Measurements from ENCODE around the gene CDCP1.

CDCP1 gene, protein sequence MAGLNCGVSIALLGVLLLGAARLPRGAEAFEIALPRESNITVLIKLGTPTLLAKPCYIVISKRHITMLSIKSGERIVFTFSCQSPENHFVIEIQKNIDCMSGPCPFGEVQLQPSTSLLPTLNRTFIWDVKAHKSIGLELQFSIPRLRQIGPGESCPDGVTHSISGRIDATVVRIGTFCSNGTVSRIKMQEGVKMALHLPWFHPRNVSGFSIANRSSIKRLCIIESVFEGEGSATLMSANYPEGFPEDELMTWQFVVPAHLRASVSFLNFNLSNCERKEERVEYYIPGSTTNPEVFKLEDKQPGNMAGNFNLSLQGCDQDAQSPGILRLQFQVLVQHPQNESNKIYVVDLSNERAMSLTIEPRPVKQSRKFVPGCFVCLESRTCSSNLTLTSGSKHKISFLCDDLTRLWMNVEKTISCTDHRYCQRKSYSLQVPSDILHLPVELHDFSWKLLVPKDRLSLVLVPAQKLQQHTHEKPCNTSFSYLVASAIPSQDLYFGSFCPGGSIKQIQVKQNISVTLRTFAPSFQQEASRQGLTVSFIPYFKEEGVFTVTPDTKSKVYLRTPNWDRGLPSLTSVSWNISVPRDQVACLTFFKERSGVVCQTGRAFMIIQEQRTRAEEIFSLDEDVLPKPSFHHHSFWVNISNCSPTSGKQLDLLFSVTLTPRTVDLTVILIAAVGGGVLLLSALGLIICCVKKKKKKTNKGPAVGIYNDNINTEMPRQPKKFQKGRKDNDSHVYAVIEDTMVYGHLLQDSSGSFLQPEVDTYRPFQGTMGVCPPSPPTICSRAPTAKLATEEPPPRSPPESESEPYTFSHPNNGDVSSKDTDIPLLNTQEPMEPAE
- total RNA-seq: 0 to 1.3 (median 0.49) reads per million in 9 experiments

- no peak within 1 kb of the TSS for H3K27ac Mint-ChIP-seq
- H3K27me3 Mint-ChIP-seq: peaks cover 59 to 92% of the 10 kb centered on the region in 2 donors
- peaks cover 9 to 12% of the 10 kb centered on the region in 2 donors for H3K4me1 Mint-ChIP-seq (ENCODE audit: low read depth in 2 of 2)
- no peak for ATAC-seq (replicated peaks)
- H3K4me3 Mint-ChIP-seq: peak within 1 kb of the TSS; percentile 55 to 79
- no peaks in the 10 kb centered on the region for H3K9me3 Mint-ChIP-seq
- no peak for DNase-seq
- peaks cover 3% of the 10 kb centered on the region for H3K36me3 Mint-ChIP-seq (ENCODE audit: insufficient read depth)
These were observed at the start of gene CDCP1 for GRCh38 chr3:45145681-45146614. Gene CDCP1, minus strand, starts transcription at chr3:45146378. Its CDS starts 91 bp downstream, at chr3:45146287.

GRCh38 chr3:45194791-45195190, 48.6 kb upstream of the CDCP1 start:
- ATAC-seq (replicated peaks): no peak

DNA sequence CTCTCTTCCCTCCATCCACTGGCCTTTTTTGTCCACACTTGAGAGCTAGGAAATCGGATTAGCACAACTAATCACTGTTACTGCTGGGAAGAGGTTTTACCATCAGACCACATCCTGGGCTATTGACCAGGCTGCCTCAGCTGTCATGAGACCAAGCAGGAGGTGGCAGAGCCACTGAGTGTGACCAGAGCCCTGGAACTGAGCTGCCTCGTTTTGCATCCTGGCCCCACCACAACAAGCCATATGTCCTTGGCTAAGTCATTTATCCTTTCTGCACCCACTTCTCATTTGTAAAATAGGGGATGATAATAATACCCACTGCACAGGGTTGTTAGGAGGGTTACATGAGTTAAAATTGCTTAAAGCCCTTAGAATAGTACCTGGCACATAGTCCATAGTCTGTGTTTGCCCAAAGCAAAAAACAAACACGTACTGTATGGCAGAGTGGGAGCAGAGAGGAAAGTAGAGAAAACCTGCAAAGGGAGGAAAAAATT, 45.8 kb upstream of the CDCP1 start:
- DNase-seq (no peak), ATAC-seq (replicated peaks) (no peak)
- peaks cover 24 to 32% of the 10 kb centered on the region in 2 donors for H3K27me3 Mint-ChIP-seq
- no peaks in the 10 kb centered on the region for H3K4me1 Mint-ChIP-seq (ENCODE audit: low read depth in 2 of 2)
- H3K9me3 Mint-ChIP-seq: peaks cover 0 to 1% of the 10 kb centered on the region in 2 donors
- no peak overlapping the region for H3K4me3 Mint-ChIP-seq
- no peak overlapping the region for H3K27ac Mint-ChIP-seq
- H3K36me3 Mint-ChIP-seq (ENCODE audit: insufficient read depth): no peaks in the 10 kb centered on the region

More at GRCh38 chr3:45194791-45195190, 48.6 kb upstream of the CDCP1 start:
- DNase-seq: no peak
- Mint-ChIP-seq H3K27me3 (peaks cover 40 to 56% of the 10 kb centered on the region in 2 donors), H3K9me3 (peaks cover 0 to 1% of the 10 kb centered on the region in 2 donors), H3K4me1 (ENCODE audit: low read depth in 2 of 2) (no peaks in the 10 kb centered on the region), H3K4me3 (no peak overlapping the region), H3K36me3 (ENCODE audit: insufficient read depth) (no peaks in the 10 kb centered on the region), H3K27ac (peak overlapping the region in 1 of 2 donors; percentile 72)

- H3K4me3 Mint-ChIP-seq: no peak overlapping the region
- H3K27me3 Mint-ChIP-seq: peaks cover 23 to 32% of the 10 kb centered on the region in 2 donors
- H3K27ac Mint-ChIP-seq: peak overlapping the region in 1 of 2 donors; percentile 30
- peaks cover 0 to 1% of the 10 kb centered on the region in 2 donors for H3K9me3 Mint-ChIP-seq
- DNase-seq: no peak
- H3K36me3 Mint-ChIP-seq (ENCODE audit: insufficient read depth): no peaks in the 10 kb centered on the region
- no peak for ATAC-seq (replicated peaks)
- H3K4me1 Mint-ChIP-seq (ENCODE audit: low read depth in 2 of 2): no peaks in the 10 kb centered on the region
These were observed 45.2 kb upstream of the CDCP1 start for GRCh38 chr3:45191424-45191823.

GRCh38 chr3:45188719-45189659, 42.8 kb upstream of the CDCP1 start:
- H3K4me1 Mint-ChIP-seq (ENCODE audit: low read depth in 2 of 2): no peaks in the 10 kb centered on the region
- H3K9me3 Mint-ChIP-seq: peaks cover 0 to 1% of the 10 kb centered on the region in 2 donors
- no peak overlapping the region for H3K27ac Mint-ChIP-seq
- no peak for ATAC-seq (replicated peaks)
- H3K27me3 Mint-ChIP-seq: peaks cover 12 to 28% of the 10 kb centered on the region in 2 donors
- no peaks in the 10 kb centered on the region for H3K36me3 Mint-ChIP-seq (ENCODE audit: insufficient read depth)
- DNase-seq: no peak
- H3K4me3 Mint-ChIP-seq: no peak overlapping the region

DNA sequence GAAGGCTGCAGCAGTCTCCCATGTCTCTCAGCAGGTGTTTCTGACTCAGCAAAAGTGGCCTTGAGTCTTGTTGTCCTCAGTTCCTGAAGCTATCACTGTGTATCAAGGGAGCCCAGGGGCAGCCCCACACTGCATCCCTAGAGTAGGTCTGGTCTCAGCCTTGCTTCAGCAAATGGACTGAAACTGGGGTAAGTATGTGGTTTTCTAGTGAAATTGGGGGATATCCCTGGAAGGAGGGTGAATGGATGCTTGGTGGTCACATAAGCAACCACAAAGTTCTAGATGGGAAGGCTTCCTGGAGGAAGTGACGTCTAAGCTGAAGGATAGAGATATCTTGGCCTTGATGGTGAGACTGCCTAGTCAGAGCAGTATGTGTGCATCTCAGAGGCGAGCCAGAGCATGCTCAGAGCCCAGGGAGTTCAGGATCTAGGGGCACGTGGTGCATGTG, 41.5 kb upstream of the CDCP1 start:
- no peak overlapping the region for H3K27ac Mint-ChIP-seq
- no peaks in the 10 kb centered on the region for H3K36me3 Mint-ChIP-seq (ENCODE audit: insufficient read depth)
- H3K27me3 Mint-ChIP-seq: peaks cover 15 to 36% of the 10 kb centered on the region in 2 donors
- no peak overlapping the region for H3K4me3 Mint-ChIP-seq
- no peaks in the 10 kb centered on the region for H3K4me1 Mint-ChIP-seq (ENCODE audit: low read depth in 2 of 2)
- no peak for DNase-seq
- peaks cover 0 to 1% of the 10 kb centered on the region in 2 donors for H3K9me3 Mint-ChIP-seq
- no peak for ATAC-seq (replicated peaks)

GRCh38 chr3:45186871-45187270, 40.7 kb upstream of the CDCP1 start:
- H3K27ac Mint-ChIP-seq: no peak overlapping the region
- H3K36me3 Mint-ChIP-seq (ENCODE audit: insufficient read depth): no peaks in the 10 kb centered on the region
- DNase-seq (no peak), ATAC-seq (replicated peaks) (no peak)
- peaks cover 17 to 38% of the 10 kb centered on the region in 2 donors for H3K27me3 Mint-ChIP-seq
- no peak overlapping the region for H3K4me3 Mint-ChIP-seq
- H3K9me3 Mint-ChIP-seq: peaks cover 0 to 1% of the 10 kb centered on the region in 2 donors
- H3K4me1 Mint-ChIP-seq (ENCODE audit: low read depth in 2 of 2): no peaks in the 10 kb centered on the region

- Mint-ChIP-seq H3K4me1 (ENCODE audit: low read depth in 2 of 2) (no peaks in the 10 kb centered on the region), H3K4me3 (no peak overlapping the region), H3K36me3 (ENCODE audit: insufficient read depth) (no peaks in the 10 kb centered on the region), H3K9me3 (no peaks in the 10 kb centered on the region), H3K27me3 (peaks cover 20 to 43% of the 10 kb centered on the region in 2 donors), H3K27ac (no peak overlapping the region)
- no peak for ATAC-seq (replicated peaks)
- no peak for DNase-seq
These were observed 39.3 kb upstream of the CDCP1 start for GRCh38 chr3:45185461-45185860.

- no peak for DNase-seq
- Mint-ChIP-seq H3K27ac (no peak overlapping the region), H3K4me3 (no peak overlapping the region), H3K27me3 (peaks cover 24 to 48% of the 10 kb centered on the region in 2 donors), H3K4me1 (ENCODE audit: low read depth in 2 of 2) (no peaks in the 10 kb centered on the region), H3K9me3 (no peaks in the 10 kb centered on the region), H3K36me3 (ENCODE audit: insufficient read depth) (no peaks in the 10 kb centered on the region)
- no peak for ATAC-seq (replicated peaks)
These were observed 38.9 kb upstream of the CDCP1 start for GRCh38 chr3:45185052-45185451.

GRCh38 chr3:45183872-45184262, 37.7 kb upstream of the CDCP1 start:
- no peaks in the 10 kb centered on the region for H3K36me3 Mint-ChIP-seq (ENCODE audit: insufficient read depth)
- DNase-seq: no peak
- H3K27ac Mint-ChIP-seq: no peak overlapping the region
- no peak for ATAC-seq (replicated peaks)
- H3K9me3 Mint-ChIP-seq: no peaks in the 10 kb centered on the region
- H3K4me1 Mint-ChIP-seq (ENCODE audit: low read depth in 2 of 2): no peaks in the 10 kb centered on the region
- no peak overlapping the region for H3K4me3 Mint-ChIP-seq
- peaks cover 36 to 59% of the 10 kb centered on the region in 2 donors for H3K27me3 Mint-ChIP-seq

GRCh38 chr3:45182915-45183871, 37.0 kb upstream of the CDCP1 start:
- DNase-seq: no peak
- Mint-ChIP-seq H3K27ac (peak overlapping the region in 1 of 2 donors; percentile 7), H3K9me3 (no peaks in the 10 kb centered on the region)

More at GRCh38 chr3:45182915-45183871, 37.0 kb upstream of the CDCP1 start:
- H3K4me3 Mint-ChIP-seq: no peak overlapping the region
- peaks cover 2% of the 10 kb centered on the region for H3K36me3 Mint-ChIP-seq (ENCODE audit: insufficient read depth)
- no peak for ATAC-seq (replicated peaks)
- no peaks in the 10 kb centered on the region for H3K4me1 Mint-ChIP-seq (ENCODE audit: low read depth in 2 of 2)
- peaks cover 38 to 64% of the 10 kb centered on the region in 2 donors for H3K27me3 Mint-ChIP-seq

Measured in effector memory CD8-positive, alpha-beta T cell (primary cell).